GM12878 (cell line): ENCODE data around the gene KIAA2012. TPM values are rescaled to one million over a fixed set of nuclear protein-coding genes. Genes with fewer than 3 reads are reported as not detected.

Experiments used
- ATAC-seq: fragments of 200-7000 bp; cut with Tn5 transposase; 3 replicates; pipeline ENCODE4 v1.9.1; 2020; ENCODE audit warnings: mild to moderate bottlenecking, moderate library complexity
- BruUV-seq: library from RNA; stranded (reverse); fragments of 400-500 nt; replicated peaks from 2 replicates; lab custom pipeline; 2021; lab: Mats Ljungman, UMichigan
- CTCF ChIA-PET: fragments of 300-600 bp; sonication (Branson Sonifier 250); formaldehyde crosslinking; extraction: SDS; loops from one replicate; lab custom pipeline; 2021; ENCODE audit warnings: inconsistent platforms; lab: Yijun Ruan, JAX
- POLR2A ChIA-PET: fragments of 350-600 bp; formaldehyde crosslinking; extraction: SDS; loops from one replicate; lab custom pipeline; 2021; ENCODE audit warnings: inconsistent platforms; lab: Charles Lee
- RAD21 ChIA-PET: fragments of 300-600 bp; sonication (Branson Sonifier 250); formaldehyde crosslinking; loops from one replicate; lab custom pipeline; 2023; ENCODE audit warnings: antibody characterized with exemption; ENCODE audit not compliant: unreplicated experiment; lab: Charles Lee
- SMC1A ChIA-PET: fragments of 300-600 bp; sonication (Branson Sonifier 250); formaldehyde crosslinking; loops from one replicate; lab custom pipeline; 2023; ENCODE audit not compliant: unreplicated experiment, uncharacterized antibody; lab: Charles Lee
- DNase-seq: peaks from one replicate; pipeline ENCODE4 v3.0.0-alpha.2; 2011; ENCODE audit warnings: low read depth, low spot score
- FAIRE-seq: peaks from 3 replicates; lab custom pipeline; 2011; peaks lifted over from hg19 to GRCh38; lab: Jason Lieb, UNC
- H2AFZ ChIP-seq: 2 replicates; pipeline ENCODE4 v1.6.0; 2011; ENCODE audit warnings: low read depth, low read length, control low read depth; ENCODE audit not compliant: control insufficient read depth
- H3K27ac ChIP-seq: 2 replicates; pipeline ENCODE4 v1.5.1; 2011; ENCODE audit warnings: control low read depth; ENCODE audit not compliant: control insufficient read depth, insufficient read depth
- H3K27me3 ChIP-seq, 2 experiments: replicated peaks in 1 of 2; 2 replicates each; pipeline versions ENCODE4 v1.6.0 to v1.6.1; 2011; ENCODE audit warnings: low read length in 1 of 2; ENCODE audit not compliant: control insufficient read depth in 2 of 2, insufficient read depth in 2 of 2
- H3K36me3 ChIP-seq, 2 experiments: 2 replicates each; pipeline ENCODE4 v1.5.1; 2011; ENCODE audit warnings: low read length in 1 of 2; ENCODE audit not compliant: control insufficient read depth in 2 of 2, insufficient read depth in 2 of 2
- H3K4me1 ChIP-seq: 2 replicates; pipeline ENCODE4 v1.6.1; 2011; ENCODE audit warnings: mild to moderate bottlenecking, low read length, moderate library complexity, mixed read lengths; ENCODE audit not compliant: control insufficient read depth, insufficient read depth
- H3K4me2 ChIP-seq: 2 replicates; pipeline ENCODE4 v1.6.0; 2011; ENCODE audit warnings: control low read depth; ENCODE audit not compliant: control insufficient read depth, insufficient read depth
- H3K4me3 ChIP-seq: fragments of 200-600 bp; sonication (generic); 2 replicates; pipeline ENCODE4 v1.5.1; 2016
- H3K79me2 ChIP-seq: 2 replicates; pipeline ENCODE4 v1.6.0; 2011; ENCODE audit warnings: low read length; ENCODE audit not compliant: control insufficient read depth, insufficient read depth
- H3K9ac ChIP-seq: 2 replicates; pipeline ENCODE4 v1.8.0; 2011; ENCODE audit warnings: low read length, control low read depth, mixed read lengths; ENCODE audit not compliant: control insufficient read depth, insufficient read depth
- H3K9me3 ChIP-seq: replicated peaks from 3 replicates; pipeline ENCODE4 v1.5.1; 2011; ENCODE audit warnings: mild to moderate bottlenecking, low read length; ENCODE audit not compliant: control insufficient read depth, insufficient read depth
- H4K20me1 ChIP-seq: 2 replicates; pipeline ENCODE4 v1.6.0; 2011; ENCODE audit not compliant: control insufficient read depth, insufficient read depth
- DPF2 ChIP-seq: fragments of 450-650 bp; IDR thresholded peaks from 2 replicates; pipeline ENCODE4 v1.6.1; 2017; ENCODE audit warnings: mild to moderate bottlenecking
- GABPA ChIP-seq: IDR thresholded peaks from 2 replicates; pipeline ENCODE4 v1.6.1; 2014; ENCODE audit warnings: antibody characterized with exemption, low read depth, mild to moderate bottlenecking, inconsistent platforms
- HDAC2 ChIP-seq: fragments of 200-600 bp; sonication (generic); IDR thresholded peaks from 2 replicates; pipeline ENCODE4 v1.6.1; 2017
- HDGF ChIP-seq: fragments of 450-650 bp; IDR thresholded peaks from 2 replicates; pipeline ENCODE4 v1.6.1; 2016; ENCODE audit warnings: antibody characterized with exemption
- MEF2A ChIP-seq: IDR thresholded peaks from 2 replicates; pipeline ENCODE4 v1.6.1; 2011; ENCODE audit warnings: low read depth, mild to moderate bottlenecking, low read length, moderate library complexity; ENCODE audit not compliant: insufficient read depth
- RB1 ChIP-seq: fragments of 450-650 bp; formaldehyde crosslinking; IDR thresholded peaks from 2 replicates; pipeline ENCODE4 v1.6.1; 2017; ENCODE audit warnings: mild to moderate bottlenecking, borderline replicate concordance
- SREBF1 ChIP-seq: IDR thresholded peaks from 2 replicates; pipeline ENCODE4 v1.6.1; 2012; ENCODE audit warnings: mild to moderate bottlenecking, low read length
- WGBS: methylation state at CpG from one replicate; pipeline ENCODE4 v1.1.6; 2016; ENCODE audit warnings: low lambda C conversion rate; ENCODE audit not compliant: insufficient replicate concordance, insufficient coverage; ENCODE audit errors: missing lambda C conversion rate; 5-methylcytosine and 5-hydroxymethylcytosine counted together
- in situ Hi-C: fragments of 300-500 bp; cut with MboI; formaldehyde crosslinking; loops from 9 replicates; pipeline ENCODE4 v1.14.3; 2018; ENCODE audit warnings: mixed read lengths
- intact Hi-C: fragments of 100-400 bp; cut with micrococcal nuclease; formaldehyde crosslinking; loops from one replicate; pipeline ENCODE4 v1.14.2; 2022; ENCODE audit not compliant: unreplicated experiment
- polyA plus RNA-seq, 11 experiments: library from polyadenylated mRNA; depleted of rRNA in 4 of 11; unstranded in 6 of 11; stranded (reverse) in 5 of 11; fragments of >200 nt; fragmentation: Nextera tagmentation in 4 of 11; fragmentation: Illumina TruSeq in 1 of 11; extraction: Ambion mirVana in 4 of 11; extraction: Trizol in 1 of 11; gene quantifications; 1 replicate in 1 of 11; 2 replicates in 10 of 11; pipeline versions ENCODE4 v1.2.1 to v1.2.3, GENCODE V29; 2011 to 2016; ENCODE audit warnings: inconsistent platforms in 2 of 11, missing spikeins in 2 of 11, low read depth in 1 of 11
- total RNA-seq, 4 experiments: library from RNA; depleted of rRNA in 3 of 4; stranded (reverse); fragments of >200 nt in 3 of 4; fragmentation: Illumina TruSeq in 1 of 4; extraction: Trizol in 1 of 4; gene quantifications; 2 replicates each; pipeline versions ENCODE4 v1.2.1 to v1.2.3, GENCODE V29; 2013 to 2021
- TF ChIP-seq, protein P1 (sequence below): fragments of 450-650 bp; conservative IDR thresholded peaks from 2 replicates; pipeline ENCODE4 v1.6.1; 2017; ENCODE audit warnings: mild to moderate bottlenecking, moderate library complexity

The KIAA2012 gene
- total and polyA plus RNA-seq, 10 of the 15 experiments (the other 5 are each of a cell fraction or from before 2014, with no cell fraction given): 0.03 TPM; not detected in 9

DNA sequence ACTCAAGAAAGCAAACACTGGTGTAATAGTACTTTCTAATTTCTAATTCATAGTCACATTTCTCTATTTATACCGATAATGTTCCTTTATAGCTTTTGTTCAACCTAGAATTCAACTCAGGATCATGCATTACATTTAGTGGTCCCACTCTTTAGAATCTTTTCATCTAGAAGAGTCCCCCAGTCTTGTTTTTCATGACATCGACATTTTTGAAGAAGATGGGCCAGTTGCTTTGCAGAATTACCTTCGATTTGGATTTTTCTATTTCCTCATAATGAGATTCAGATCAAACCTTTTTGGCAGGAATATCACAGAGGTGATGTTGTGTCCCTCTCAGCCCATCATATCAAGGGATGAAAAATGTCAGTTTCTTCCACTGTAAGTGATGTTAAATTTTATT lies 35.3 kb downstream of the KIAA2012 start:
- in situ Hi-C loops (no loop called here), intact Hi-C loops (no loop called here)
- CTCF ChIA-PET: interaction anchor here (1.0 to 1.6 kb wide), 2 partner anchors 49 to 247 kb away, joined by 3 to 5 read pairs; no protein-coding TSS in a partner anchor
- WGBS: 0% methylated on average over 3 of the region's 3 CpGs
- peaks cover 2 to 3% of the 10 kb centered on the region in 2 experiments; a peak in 1 of 4 replicates for H3K27me3 ChIP-seq
- DNase-seq (no peak), ATAC-seq (no peak), FAIRE-seq (no peak)
- TF ChIP-seq SREBF1 (no peak), MEF2A (no peak), GABPA (no peak), HDGF (no peak), DPF2 (no peak), HDAC2 (no peak), RB1 (no peak)
- TF ChIP-seq, protein P1, sequence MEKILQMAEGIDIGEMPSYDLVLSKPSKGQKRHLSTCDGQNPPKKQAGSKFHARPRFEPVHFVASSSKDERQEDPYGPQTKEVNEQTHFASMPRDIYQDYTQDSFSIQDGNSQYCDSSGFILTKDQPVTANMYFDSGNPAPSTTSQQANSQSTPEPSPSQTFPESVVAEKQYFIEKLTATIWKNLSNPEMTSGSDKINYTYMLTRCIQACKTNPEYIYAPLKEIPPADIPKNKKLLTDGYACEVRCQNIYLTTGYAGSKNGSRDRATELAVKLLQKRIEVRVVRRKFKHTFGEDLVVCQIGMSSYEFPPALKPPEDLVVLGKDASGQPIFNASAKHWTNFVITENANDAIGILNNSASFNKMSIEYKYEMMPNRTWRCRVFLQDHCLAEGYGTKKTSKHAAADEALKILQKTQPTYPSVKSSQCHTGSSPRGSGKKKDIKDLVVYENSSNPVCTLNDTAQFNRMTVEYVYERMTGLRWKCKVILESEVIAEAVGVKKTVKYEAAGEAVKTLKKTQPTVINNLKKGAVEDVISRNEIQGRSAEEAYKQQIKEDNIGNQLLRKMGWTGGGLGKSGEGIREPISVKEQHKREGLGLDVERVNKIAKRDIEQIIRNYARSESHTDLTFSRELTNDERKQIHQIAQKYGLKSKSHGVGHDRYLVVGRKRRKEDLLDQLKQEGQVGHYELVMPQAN: no peak
- no peaks in the 10 kb centered on the region for H4K20me1 ChIP-seq
- no peak overlapping the region for H2AFZ ChIP-seq
- H3K4me3 ChIP-seq: no peak overlapping the region
- RAD21 ChIA-PET: no interaction called here
- H3K9me3 ChIP-seq: no peaks in the 10 kb centered on the region
- no peaks in the 10 kb centered on the region for H3K79me2 ChIP-seq
- H3K36me3 ChIP-seq: no peaks in the 10 kb centered on the region; a peak in 1 of 4 replicates
- BruUV-seq: no TSS peak
- POLR2A ChIA-PET: no interaction called here
- SMC1A ChIA-PET: no interaction called here
- H3K27ac ChIP-seq: no peak overlapping the region
- H3K4me2 ChIP-seq: no peak overlapping the region
- no peaks in the 10 kb centered on the region for H3K4me1 ChIP-seq
- no peak overlapping the region for H3K9ac ChIP-seq
